K562 (cell line): ENCODE data around the gene GARIN5B. TPM values are rescaled to one million over a fixed set of nuclear protein-coding genes. Genes with fewer than 3 reads are reported as not detected.

Experiments used
- ATAC-seq: fragments of 200-7000 bp; cut with Tn5 transposase; 3 replicates; pipeline ENCODE4 v1.9.1; 2020; ENCODE audit warnings: moderate library complexity
- BruUV-seq: library from RNA; stranded (reverse); fragments of 400-500 nt; replicated peaks from 2 replicates; lab custom pipeline; 2021; lab: Mats Ljungman, UMichigan
- CTCF ChIA-PET: fragments of 300-600 bp; formaldehyde crosslinking; extraction: SDS; loops from one replicate; lab custom pipeline; 2021; ENCODE audit warnings: low intra/inter-chr PET ratio; lab: Yijun Ruan, JAX
- POLR2A ChIA-PET: fragments of 300-600, 350-650 bp; sonication (Branson Sonifier 250); formaldehyde crosslinking; extraction: SDS; loops from one replicate; lab custom pipeline; 2021; ENCODE audit warnings: antibody characterized with exemption, inconsistent platforms; lab: Yijun Ruan, JAX
- DNase-seq, 4 experiments: peaks; one replicate each; pipeline versions ENCODE4 v3.0.0 to v3.0.0-alpha.2; 2011 to 2018; ENCODE audit warnings: low spot score in 3 of 4, mixed read lengths in 3 of 4; ENCODE audit errors: extremely low read depth in 1 of 4
- FAIRE-seq: peaks from 2 replicates; lab custom pipeline; 2011; peaks lifted over from hg19 to GRCh38; lab: Jason Lieb, UNC
- H2AFZ ChIP-seq: 2 replicates; pipeline ENCODE4 v1.6.0; 2011; ENCODE audit warnings: low read depth, low read length, control low read depth, inconsistent platforms
- H3K27ac ChIP-seq: fragments of 200-600 bp; 3 replicates; pipeline ENCODE4 v1.8.0; 2011; ENCODE audit warnings: low read depth, mild to moderate bottlenecking, control low read depth, inconsistent platforms, low read length, moderate library complexity, mixed read lengths; ENCODE audit errors: extremely low read depth
- H3K27me3 ChIP-seq, 2 experiments: fragments of 300-600 bp in 1 of 2; 2 replicates in 1 of 2; 3 replicates in 1 of 2; pipeline versions ENCODE4 v1.6.0 to v1.8.0; 2011; ENCODE audit warnings: inconsistent platforms in 2 of 2, low read length in 2 of 2, mild to moderate bottlenecking in 1 of 2, mixed read lengths in 1 of 2, moderate library complexity in 1 of 2; ENCODE audit not compliant: control insufficient read depth in 2 of 2, insufficient read depth in 2 of 2
- H3K36me3 ChIP-seq: fragments of 300-600 bp; 3 replicates; pipeline ENCODE4 v1.8.0; 2011; ENCODE audit warnings: mild to moderate bottlenecking, low read length, inconsistent platforms; ENCODE audit not compliant: control insufficient read depth, insufficient read depth
- H3K4me1 ChIP-seq, 2 experiments: fragments of 200-600 bp in 1 of 2; replicated peaks in 1 of 2; 2 replicates in 1 of 2; 3 replicates in 1 of 2; pipeline versions ENCODE4 v1.5.1 to v1.8.0; 2011; ENCODE audit warnings: inconsistent platforms in 2 of 2, low read length in 2 of 2, mild to moderate bottlenecking in 1 of 2, mixed read lengths in 1 of 2, moderate library complexity in 1 of 2; ENCODE audit not compliant: control insufficient read depth in 2 of 2, insufficient read depth in 2 of 2
- H3K4me2 ChIP-seq: 2 replicates; pipeline ENCODE4 v1.6.1; 2011; ENCODE audit warnings: low read length, control low read depth, inconsistent platforms, mixed read lengths; ENCODE audit not compliant: insufficient read depth
- H3K4me3 ChIP-seq: fragments of 200-600 bp; sonication (generic), shearing (Covaris generic); 2 replicates; pipeline ENCODE4 v1.5.1; 2016; ENCODE audit warnings: control low read depth, inconsistent platforms
- H3K79me2 ChIP-seq: fragments of 200-600 bp; 3 replicates; pipeline ENCODE4 v1.8.0; 2011; ENCODE audit warnings: low read length, inconsistent platforms; ENCODE audit not compliant: control insufficient read depth, insufficient read depth
- H3K9ac ChIP-seq, 2 experiments: 2 replicates each; pipeline versions ENCODE4 v1.6.0 to v1.6.1; 2011; ENCODE audit warnings: low read depth in 2 of 2, low read length in 2 of 2, control low read depth in 1 of 2, inconsistent platforms in 1 of 2, mild to moderate bottlenecking in 1 of 2, mixed read lengths in 1 of 2; ENCODE audit not compliant: insufficient read depth in 1 of 2
- H3K9me1 ChIP-seq: one replicate; pipeline ENCODE4 v1.6.0; 2011; ENCODE audit warnings: inconsistent platforms, mild to moderate bottlenecking, low read length, moderate library complexity; ENCODE audit not compliant: control insufficient read depth, insufficient read depth
- H3K9me3 ChIP-seq: replicated peaks from 2 replicates; pipeline ENCODE4 v1.5.1; 2011; ENCODE audit warnings: low read depth, low read length, inconsistent platforms; ENCODE audit not compliant: control insufficient read depth, insufficient read depth
- H4K20me1 ChIP-seq: replicated peaks from 2 replicates; pipeline ENCODE4 v1.6.1; 2011; ENCODE audit warnings: low read length, inconsistent platforms, mixed read lengths; ENCODE audit not compliant: control insufficient read depth, insufficient read depth
- CBX1 ChIP-seq: sonication (generic); IDR thresholded peaks from 2 replicates; pipeline ENCODE4 v1.6.1; 2016; ENCODE audit warnings: antibody characterized with exemption, low read depth, mild to moderate bottlenecking
- EHMT2 ChIP-seq: fragments of 450-650 bp; IDR thresholded peaks from 2 replicates; pipeline ENCODE4 v1.6.1; 2018; ENCODE audit warnings: antibody characterized with exemption
- ELF4 ChIP-seq: fragments of 450-650 bp; formaldehyde crosslinking; IDR thresholded peaks from 2 replicates; pipeline ENCODE4 v1.4.0; 2022; ENCODE audit warnings: missing genetic modification characterization
- ESRRB ChIP-seq: fragments of 250-450 bp; sonication (Bioruptor Pico); IDR thresholded peaks from 2 replicates; pipeline ENCODE4 v1.5.0; 2020; ENCODE audit warnings: mild to moderate bottlenecking, moderate library complexity, borderline replicate concordance
- ETV6 ChIP-seq, 3 experiments: fragments of 150-350 bp in 1 of 3; sonication (generic) in 1 of 3; formaldehyde crosslinking in 1 of 3; IDR thresholded peaks; 2 replicates each; pipeline versions ENCODE4 v1.6.1 to v1.8.0; 2014 to 2022; ENCODE audit warnings: borderline replicate concordance in 2 of 3, low read depth in 2 of 3, antibody characterized with exemption in 1 of 3, low read length in 1 of 3, mild to moderate bottlenecking in 1 of 3, missing genetic modification reagents in 1 of 3
- HDAC2 ChIP-seq: fragments of 450-650 bp; IDR thresholded peaks from 2 replicates; pipeline ENCODE4 v1.6.1; 2016; ENCODE audit warnings: mild to moderate bottlenecking
- HEY1 ChIP-seq: fragments of 250-450 bp; sonication (Bioruptor Pico); IDR thresholded peaks from 2 replicates; pipeline ENCODE4 v1.5.0; 2020; ENCODE audit warnings: mild to moderate bottlenecking, moderate library complexity, borderline replicate concordance
- SIN3B ChIP-seq: fragments of 450-650 bp; IDR thresholded peaks from 2 replicates; pipeline ENCODE4 v1.6.1; 2017; ENCODE audit warnings: low read depth, mild to moderate bottlenecking, moderate library complexity
- TEAD2 ChIP-seq: fragments of 450-650 bp; IDR thresholded peaks from 2 replicates; pipeline ENCODE4 v1.6.1; 2016; ENCODE audit warnings: missing genetic modification characterization, control low read depth, missing compliant biosample characterization
- ZNF41 ChIP-seq: fragments of 250-450 bp; sonication (Bioruptor Pico); conservative IDR thresholded peaks from 2 replicates; pipeline ENCODE4 v1.4.0; 2020; ENCODE audit warnings: mild to moderate bottlenecking
- ZNF589 ChIP-seq: fragments of 200-800 bp; sonication (Bioruptor generic); IDR thresholded peaks from 2 replicates; pipeline ENCODE4 v1.6.1; 2016; ENCODE audit warnings: low read depth, missing genetic modification characterization, missing compliant biosample characterization
- WGBS: fragments of 100-300 bp; shearing (Covaris generic); methylation state at CpG from one replicate; pipeline ENCODE4 v1.1.6; 2016; ENCODE audit warnings: low coverage, mixed read lengths; ENCODE audit not compliant: insufficient coverage; ENCODE audit errors: missing lambda C conversion rate; 5-methylcytosine and 5-hydroxymethylcytosine counted together
- in situ Hi-C: fragments of 300-500 bp; cut with MboI; formaldehyde crosslinking; loops from 4 replicates; pipeline ENCODE4 v1.15.0; 2018; ENCODE audit warnings: inconsistent platforms, mixed read lengths
- intact Hi-C: fragments of 100-400 bp; cut with micrococcal nuclease; formaldehyde crosslinking; loops from 2 replicates; pipeline ENCODE4 v1.14.2; 2022
- polyA plus RNA-seq, 8 experiments: library from polyadenylated mRNA; depleted of rRNA in 4 of 8; stranded (reverse) in 5 of 8; unstranded in 3 of 8; fragments of >200 nt; fragmentation: Nextera tagmentation in 2 of 8; fragmentation: Illumina TruSeq in 1 of 8; extraction: Ambion mirVana in 2 of 8; extraction: Trizol in 1 of 8; gene quantifications; 2 replicates each; pipeline versions ENCODE4 v1.2.1 to v1.2.3, GENCODE V29; 2011 to 2014; ENCODE audit warnings: inconsistent platforms in 1 of 8, missing spikeins in 1 of 8
- total RNA-seq, 7 experiments: library from RNA; depleted of rRNA in 6 of 7; stranded (reverse); fragments of >200 nt in 6 of 7; fragmentation: Illumina TruSeq in 2 of 7; extraction: Trizol in 2 of 7; gene quantifications; 2 replicates each; pipeline versions ENCODE4 v1.2.1 to v1.2.3, GENCODE V29; 2011 to 2021; ENCODE audit warnings: low replicate concordance in 1 of 7

GARIN5B gene
- total and polyA plus RNA-seq, 9 of the 15 experiments (the other 6 are each of a cell fraction or from before 2014, with no cell fraction given): not detected

DNA sequence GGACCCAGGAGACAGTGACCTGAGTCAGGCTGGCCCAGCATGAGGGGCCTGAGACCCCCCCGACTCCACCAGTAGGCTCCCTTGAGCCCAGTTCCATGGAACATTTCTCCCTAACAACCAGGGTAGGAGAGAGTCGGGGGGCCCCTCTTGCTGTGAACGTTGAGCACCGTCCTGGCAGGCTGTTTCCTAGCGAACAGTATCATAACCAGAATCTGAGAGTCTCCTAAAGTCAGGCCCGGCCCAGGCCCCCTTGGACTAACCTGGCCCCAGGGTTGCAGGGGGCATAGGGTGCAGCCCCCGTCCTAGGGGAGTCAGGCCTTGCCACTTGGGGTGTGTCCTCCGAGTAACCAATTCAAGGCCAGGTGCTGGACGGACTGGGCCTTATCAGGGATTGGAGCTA lies 51.7 kb downstream of the GARIN5B start:
- Histone ChIP-seq H3K9me1 (no peaks in the 10 kb centered on the region), H3K4me1 (peaks cover 9 to 32% of the 10 kb centered on the region in 2 experiments; a peak in 4 of 5 replicates), H3K27me3 (no peaks in the 10 kb centered on the region), H4K20me1 (no peaks in the 10 kb centered on the region), H2AFZ (no peak overlapping the region), H3K4me2 (no peak overlapping the region), H3K79me2 (no peaks in the 10 kb centered on the region), H3K9ac (no peak overlapping the region; a peak in 1 of 4 replicates), H3K36me3 (peaks cover 1% of the 10 kb centered on the region; the same call in 1 of the 3 replicates), H3K27ac (no peak overlapping the region), H3K9me3 (no peaks in the 10 kb centered on the region), H3K4me3 (no peak overlapping the region)
- ATAC-seq (no peak), FAIRE-seq (no peak), DNase-seq (no peak)
- WGBS: 57% methylated on average over 9 of the region's 9 CpGs
- TF ChIP-seq TEAD2 (no peak), ELF4 (no peak), CBX1 (no peak), ESRRB (no peak), ZNF41 (no peak), ZNF589 (CRISPR knock-in tag) (no peak), HDAC2 (no peak), EHMT2 (no peak), HEY1 (CRISPR knock-in tag) (no peak), SIN3B (no peak), ETV6 (IDR thresholded peaks at IDR 0.05; ENCODE audit: borderline replicate concordance in 1 of 2, low read depth in 2 of 2, low read length in 1 of 2) (no peak), ETV6 (CRISPR knock-in tag; IDR thresholded peaks at IDR 0.05; ENCODE audit: borderline replicate concordance) (no peak)
- ChIA-PET CTCF (no interaction called here), POLR2A (interaction anchor here (1.0 to 1.3 kb wide), 2 partner anchors 11 to 77 kb away, joined by 3 to 4 read pairs; no protein-coding TSS in a partner anchor)
- intact Hi-C loops: no loop called here
- BruUV-seq: no TSS peak
- in situ Hi-C loops: no loop called here
